ENCODE measurements around the gene KLHDC8B. TPM values are rescaled to one million over a fixed set of nuclear protein-coding genes. Genes with fewer than 3 reads are reported as not detected.
"Not testable (repeated sequence)": the region's sequence is repeated elsewhere in the genome, so short reads cannot be mapped to it uniquely, and the experiment has no call there.

Gene KLHDC8B
- total and polyA plus RNA-seq, 4 experiments from 2014 or later, result 1.3 to 2.0 (median 1.9) TPM

DNA sequence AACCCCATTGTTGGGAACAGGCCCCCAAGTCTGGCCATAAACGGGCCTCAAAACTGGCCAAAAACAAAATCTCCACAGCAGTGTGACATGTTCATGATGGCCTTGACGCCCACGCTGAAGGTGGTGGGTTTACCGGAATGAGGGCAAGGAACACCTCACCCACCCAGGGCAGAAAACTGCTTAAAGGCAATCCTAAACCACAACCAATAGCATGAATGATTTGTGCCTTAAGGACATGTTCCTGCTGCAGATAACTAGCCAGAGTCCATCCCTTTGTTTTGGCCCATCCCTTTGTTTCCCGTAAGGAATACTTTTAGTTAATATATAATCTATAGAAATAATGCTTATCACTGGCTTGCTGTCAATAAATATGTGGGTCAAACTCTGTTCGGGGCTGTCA is 47.7 kb downstream of the KLHDC8B start:
- Histone ChIP-seq H3K27me3 (ENCODE audit: insufficient read depth, low read length) (no peaks in the 10 kb centered on the region), H3K4me3 (ENCODE audit: low read length in 2 of 2) (no peak overlapping the region), H3K27ac (ENCODE audit: low read depth, low read length) (no peak overlapping the region), H3K9me3 (ENCODE audit: control insufficient read depth in 1 of 2, low read length in 2 of 2) (no peaks in the 10 kb centered on the region), H3K4me1 (ENCODE audit: insufficient read depth, low read length) (no peaks in the 10 kb centered on the region), H3K36me3 (ENCODE audit: insufficient read depth, low read length) (no peaks in the 10 kb centered on the region)
- Mint-ChIP-seq H3K4me3 (no peak overlapping the region), H3K9me3 (peaks cover 0 to 7% (median 0%) of the 10 kb centered on the region in 8 donors), H3K36me3 (no peaks in the 10 kb centered on the region), H3K4me1 (no peaks in the 10 kb centered on the region), H3K27me3 (peaks cover 6 to 8% of the 10 kb centered on the region in 2 donors), H3K27ac (no peak overlapping the region)
- intact Hi-C loops (cut with micrococcal nuclease), result no loop called here
- DNase-seq, result no peak
- ChIA-PET CTCF (ENCODE audit: partially characterized antibody) (no interaction called here), POLR2A (ENCODE audit: partially characterized antibody) (no interaction called here)

GRCh38 chr3:49220985-49221563 is 49.7 kb downstream of the KLHDC8B start:
- DNase-seq; H3K9me3 ChIP-seq (ENCODE audit: control insufficient read depth in 1 of 2, low read length in 2 of 2); H3K36me3 Mint-ChIP-seq; H3K9me3 Mint-ChIP-seq; H3K27me3 ChIP-seq (ENCODE audit: insufficient read depth, low read length); H3K27ac ChIP-seq (ENCODE audit: low read depth, low read length); H3K4me1 Mint-ChIP-seq; H3K4me3 Mint-ChIP-seq; POLR2A ChIA-PET (ENCODE audit: partially characterized antibody); H3K27me3 Mint-ChIP-seq; H3K36me3 ChIP-seq (ENCODE audit: insufficient read depth, low read length); H3K4me1 ChIP-seq (ENCODE audit: insufficient read depth, low read length); CTCF ChIA-PET (ENCODE audit: partially characterized antibody); H3K4me3 ChIP-seq (ENCODE audit: low read length in 2 of 2); H3K27ac Mint-ChIP-seq; intact Hi-C loops (cut with micrococcal nuclease): not testable (repeated sequence)

DNA sequence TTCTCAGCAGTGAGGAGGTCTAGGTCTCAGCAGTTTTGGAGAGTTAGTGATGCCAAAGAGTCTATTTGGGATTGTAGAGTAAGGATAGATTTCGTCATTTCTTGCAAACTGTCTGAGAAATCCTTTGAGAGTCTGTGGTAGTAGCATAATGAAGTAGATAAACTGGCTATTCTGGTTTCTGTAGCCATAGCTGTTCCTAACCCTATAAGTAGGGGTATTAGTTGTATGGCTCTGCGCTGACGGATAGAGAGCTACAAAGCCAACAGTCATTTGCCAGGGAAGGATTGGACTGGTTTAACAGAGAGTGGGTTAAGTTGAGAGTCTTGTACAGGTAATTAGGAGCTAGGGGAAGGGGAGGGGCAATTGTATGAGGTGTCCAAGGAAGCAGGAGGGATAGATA is 50.6 kb downstream of the KLHDC8B start:
- CTCF ChIA-PET (ENCODE audit: partially characterized antibody), result no interaction called here

More for the DNA sequence above, 50.6 kb downstream of the KLHDC8B start:
- Histone ChIP-seq H3K36me3 (ENCODE audit: insufficient read depth, low read length) (no peaks in the 10 kb centered on the region), H3K4me1 (ENCODE audit: insufficient read depth, low read length) (no peaks in the 10 kb centered on the region), H3K9me3 (ENCODE audit: control insufficient read depth in 1 of 2, low read length in 2 of 2) (no peaks in the 10 kb centered on the region), H3K27me3 (ENCODE audit: insufficient read depth, low read length) (no peaks in the 10 kb centered on the region), H3K4me3 (ENCODE audit: low read length in 2 of 2) (no peak overlapping the region), H3K27ac (ENCODE audit: low read depth, low read length) (no peak overlapping the region)
- intact Hi-C loops (cut with micrococcal nuclease), result no loop called here
- Mint-ChIP-seq H3K27me3 (peaks cover 2 to 10% of the 10 kb centered on the region in 2 donors), H3K4me3 (no peak overlapping the region), H3K36me3 (no peaks in the 10 kb centered on the region), H3K27ac (no peak overlapping the region), H3K9me3 (peaks cover 2 to 18% (median 10%) of the 10 kb centered on the region in 8 donors), H3K4me1 (no peaks in the 10 kb centered on the region)
- no peak for DNase-seq
- POLR2A ChIA-PET (ENCODE audit: partially characterized antibody), result no interaction called here

Other genes with a start within 250 kb of the KLHDC8B start
- 10 to 100 TPM; 79.3 to 87.3 TPM for gene P4HTM, start 181.4 kb upstream of the KLHDC8B start, total RNA-seq
- 10 to 100 TPM; 29.7 to 32.8 TPM for gene P4HTM, start 181.4 kb upstream of the KLHDC8B start, polyA plus RNA-seq
- gene WDR6, start 164.2 kb upstream of the KLHDC8B start, total RNA-seq, result 100 to 1,000 TPM; 287 to 295 TPM
- gene WDR6, start 164.2 kb upstream of the KLHDC8B start, polyA plus RNA-seq, result 100 to 1,000 TPM; 105 to 143 TPM
- 10 to 100 TPM; 31.2 to 32.8 TPM for gene DALRD3, start 153.0 kb upstream of the KLHDC8B start, total RNA-seq
- gene DALRD3, start 153.0 kb upstream of the KLHDC8B start, polyA plus RNA-seq, result 10 to 100 TPM; 32.2 to 41.3 TPM
- 10 to 100 TPM; 77.9 to 85.7 TPM for gene NDUFAF3, start 149.5 kb upstream of the KLHDC8B start, total RNA-seq
- 100 to 1,000 TPM; 145 to 169 TPM for gene NDUFAF3, start 149.5 kb upstream of the KLHDC8B start, polyA plus RNA-seq
- gene IMPDH2, start 142.2 kb upstream of the KLHDC8B start, total RNA-seq, result 10 to 100 TPM; 87.5 to 89.6 TPM
- gene IMPDH2, start 142.2 kb upstream of the KLHDC8B start, polyA plus RNA-seq, result 10 to 100 TPM; 82.9 to 87.5 TPM
- 100 to 1,000 TPM; 172 to 177 TPM for gene QRICH1, start 77.5 kb upstream of the KLHDC8B start, total RNA-seq
- gene QRICH1, start 77.5 kb upstream of the KLHDC8B start, polyA plus RNA-seq, result 10 to 100 TPM; 18.6 to 32.0 TPM
- 100 to 1,000 TPM; 199 TPM for gene QARS1, start 66.8 kb upstream of the KLHDC8B start, total RNA-seq
- 100 to 1,000 TPM; 102 to 116 TPM for gene QARS1, start 66.8 kb upstream of the KLHDC8B start, polyA plus RNA-seq
- 100 to 1,000 TPM in 1 of 2 experiments, 10 to 100 TPM in 1; 91.7 to 105 TPM for gene USP19, start 50.8 kb upstream of the KLHDC8B start, total RNA-seq
- gene USP19, start 50.8 kb upstream of the KLHDC8B start, polyA plus RNA-seq, result 10 to 100 TPM; 24.9 to 38.2 TPM
- gene LAMB2, start 38.5 kb upstream of the KLHDC8B start, total RNA-seq, result 1 to 10 TPM in 1 of 2 experiments, not detected in 1; 1.1 TPM
- gene LAMB2, start 38.5 kb upstream of the KLHDC8B start, polyA plus RNA-seq, result not detected
- 10 to 100 TPM; 31.6 to 33.5 TPM for gene CCDC71, start 5.3 kb upstream of the KLHDC8B start, total RNA-seq
- gene CCDC71, start 5.3 kb upstream of the KLHDC8B start, polyA plus RNA-seq, result 1 to 10 TPM in 1 of 2 donors, under 1 TPM in 1; 0.13 to 2.1 TPM
- gene C3orf62, start 105.6 kb downstream of the KLHDC8B start, total RNA-seq, result 1 to 10 TPM; 9.8 to 9.9 TPM
- 1 to 10 TPM in 1 of 2 donors, under 1 TPM in 1; 0.76 to 2.3 TPM for gene C3orf62, start 105.6 kb downstream of the KLHDC8B start, polyA plus RNA-seq
- gene USP4, start 168.5 kb downstream of the KLHDC8B start, total RNA-seq, result 100 to 1,000 TPM; 111 to 114 TPM
- gene USP4, start 168.5 kb downstream of the KLHDC8B start, polyA plus RNA-seq, result 10 to 100 TPM; 73.2 to 75.4 TPM
- gene GPX1, start 186.8 kb downstream of the KLHDC8B start, total RNA-seq, result 10 to 100 TPM; 75.7 to 77.7 TPM
- 100 to 1,000 TPM; 124 to 177 TPM for gene GPX1, start 186.8 kb downstream of the KLHDC8B start, polyA plus RNA-seq
- gene RHOA, start 240.4 kb downstream of the KLHDC8B start, total RNA-seq, result 100 to 1,000 TPM; 246 to 269 TPM
- gene RHOA, start 240.4 kb downstream of the KLHDC8B start, polyA plus RNA-seq, result 100 to 1,000 TPM; 616 to 784 TPM
- 10 to 100 TPM; 38.0 to 39.0 TPM for gene TCTA, start 240.8 kb downstream of the KLHDC8B start, total RNA-seq
- 10 to 100 TPM; 27.8 to 37.8 TPM for gene TCTA, start 240.8 kb downstream of the KLHDC8B start, polyA plus RNA-seq